ENCODE data around the gene EMILIN1.

Gene EMILIN1

GRCh38 chr2:27054721-27055120, 23.7 kb upstream of the EMILIN1 start:
- ATAC-seq: no peak
- TF ChIP-seq ZFP30 (CRISPR knock-in tag; IDR thresholded peaks at IDR 0.05) (no peak), GLIS3 (CRISPR knock-in tag; IDR thresholded peaks at IDR 0.05) (no peak), ZNF8 (CRISPR knock-in tag; IDR thresholded peaks at IDR 0.05) (no peak), ISL1 (CRISPR knock-in tag; IDR thresholded peaks at IDR 0.05) (no peak), SNAI2 (CRISPR knock-in tag; IDR thresholded peaks at IDR 0.05) (no peak), ARNTL (CRISPR knock-in tag; IDR thresholded peaks at IDR 0.05; ENCODE audit: borderline replicate concordance, low read depth) (no peak), OSR1 (CRISPR knock-in tag; IDR thresholded peaks at IDR 0.05) (no peak), TOX (CRISPR knock-in tag; IDR thresholded peaks at IDR 0.05; ENCODE audit: borderline replicate concordance) (no peak), ZFP3 (CRISPR knock-in tag; IDR thresholded peaks at IDR 0.05) (no peak), CSDC2 (CRISPR knock-in tag; IDR thresholded peaks at IDR 0.05) (no peak), CREB5 (CRISPR knock-in tag; IDR thresholded peaks at IDR 0.05; ENCODE audit: low read depth) (no peak), POU6F1 (CRISPR knock-in tag; IDR thresholded peaks at IDR 0.05; ENCODE audit: borderline replicate concordance, low read depth) (no peak), ZNF70 (CRISPR knock-in tag; IDR thresholded peaks at IDR 0.05) (no peak), TCF4 (CRISPR knock-in tag; IDR thresholded peaks at IDR 0.05; ENCODE audit: borderline replicate concordance) (no peak), ESRRG (CRISPR knock-in tag; IDR thresholded peaks at IDR 0.05) (no peak), ZNF565 (CRISPR knock-in tag; conservative IDR thresholded peaks at IDR 0.05; ENCODE audit: low read depth) (no peak)
- TF ChIP-seq, protein P1, sequence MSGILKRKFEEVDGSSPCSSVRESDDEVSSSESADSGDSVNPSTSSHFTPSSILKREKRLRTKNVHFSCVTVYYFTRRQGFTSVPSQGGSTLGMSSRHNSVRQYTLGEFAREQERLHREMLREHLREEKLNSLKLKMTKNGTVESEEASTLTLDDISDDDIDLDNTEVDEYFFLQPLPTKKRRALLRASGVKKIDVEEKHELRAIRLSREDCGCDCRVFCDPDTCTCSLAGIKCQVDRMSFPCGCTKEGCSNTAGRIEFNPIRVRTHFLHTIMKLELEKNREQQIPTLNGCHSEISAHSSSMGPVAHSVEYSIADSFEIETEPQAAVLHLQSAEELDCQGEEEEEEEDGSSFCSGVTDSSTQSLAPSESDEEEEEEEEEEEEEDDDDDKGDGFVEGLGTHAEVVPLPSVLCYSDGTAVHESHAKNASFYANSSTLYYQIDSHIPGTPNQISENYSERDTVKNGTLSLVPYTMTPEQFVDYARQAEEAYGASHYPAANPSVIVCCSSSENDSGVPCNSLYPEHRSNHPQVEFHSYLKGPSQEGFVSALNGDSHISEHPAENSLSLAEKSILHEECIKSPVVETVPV (CRISPR knock-in tag; IDR thresholded peaks at IDR 0.05): no peak
- TF ChIP-seq, protein P2, sequence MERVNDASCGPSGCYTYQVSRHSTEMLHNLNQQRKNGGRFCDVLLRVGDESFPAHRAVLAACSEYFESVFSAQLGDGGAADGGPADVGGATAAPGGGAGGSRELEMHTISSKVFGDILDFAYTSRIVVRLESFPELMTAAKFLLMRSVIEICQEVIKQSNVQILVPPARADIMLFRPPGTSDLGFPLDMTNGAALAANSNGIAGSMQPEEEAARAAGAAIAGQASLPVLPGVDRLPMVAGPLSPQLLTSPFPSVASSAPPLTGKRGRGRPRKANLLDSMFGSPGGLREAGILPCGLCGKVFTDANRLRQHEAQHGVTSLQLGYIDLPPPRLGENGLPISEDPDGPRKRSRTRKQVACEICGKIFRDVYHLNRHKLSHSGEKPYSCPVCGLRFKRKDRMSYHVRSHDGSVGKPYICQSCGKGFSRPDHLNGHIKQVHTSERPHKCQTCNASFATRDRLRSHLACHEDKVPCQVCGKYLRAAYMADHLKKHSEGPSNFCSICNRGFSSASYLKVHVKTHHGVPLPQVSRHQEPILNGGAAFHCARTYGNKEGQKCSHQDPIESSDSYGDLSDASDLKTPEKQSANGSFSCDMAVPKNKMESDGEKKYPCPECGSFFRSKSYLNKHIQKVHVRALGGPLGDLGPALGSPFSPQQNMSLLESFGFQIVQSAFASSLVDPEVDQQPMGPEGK (CRISPR knock-in tag; IDR thresholded peaks at IDR 0.05; ENCODE audit: borderline replicate concordance): no peak

DNA sequence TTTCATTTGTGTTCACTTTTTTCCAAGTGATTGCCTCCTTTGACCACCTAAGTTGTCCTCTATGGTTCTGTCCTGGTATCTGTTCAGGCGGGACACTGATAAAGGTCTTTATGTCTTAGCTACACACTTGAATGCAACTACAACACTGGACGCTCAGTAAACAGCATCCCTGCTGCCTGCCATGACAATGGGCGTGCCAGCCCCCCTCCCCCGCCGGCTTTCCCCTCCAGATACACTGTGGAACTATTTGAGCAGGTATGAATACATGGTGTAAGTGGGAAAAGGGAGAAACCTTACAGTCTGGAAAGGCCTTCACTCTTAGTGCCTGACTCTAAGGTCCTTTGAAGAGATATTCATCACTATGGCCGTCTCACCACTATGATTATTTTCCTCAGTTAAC, 21.2 kb upstream of the EMILIN1 start:
- no peak for ATAC-seq
- TF ChIP-seq ZNF8 (CRISPR knock-in tag; IDR thresholded peaks at IDR 0.05) (no peak), ISL1 (CRISPR knock-in tag; IDR thresholded peaks at IDR 0.05) (no peak), OSR1 (CRISPR knock-in tag; IDR thresholded peaks at IDR 0.05) (no peak), PPARA (CRISPR knock-in tag; IDR thresholded peaks at IDR 0.05; ENCODE audit: borderline replicate concordance) (no peak), ARNTL (CRISPR knock-in tag; IDR thresholded peaks at IDR 0.05; ENCODE audit: borderline replicate concordance, low read depth) (no peak), ZNF565 (CRISPR knock-in tag; conservative IDR thresholded peaks at IDR 0.05; ENCODE audit: low read depth) (no peak), GLIS3 (CRISPR knock-in tag; IDR thresholded peaks at IDR 0.05) (no peak), ZFP30 (CRISPR knock-in tag; IDR thresholded peaks at IDR 0.05) (no peak), RARB (CRISPR knock-in tag; IDR thresholded peaks at IDR 0.05) (no peak), ZNF70 (CRISPR knock-in tag; IDR thresholded peaks at IDR 0.05) (no peak)
- TF ChIP-seq, protein P2 (CRISPR knock-in tag; IDR thresholded peaks at IDR 0.05; ENCODE audit: borderline replicate concordance): no peak
- TF ChIP-seq, protein P3, sequence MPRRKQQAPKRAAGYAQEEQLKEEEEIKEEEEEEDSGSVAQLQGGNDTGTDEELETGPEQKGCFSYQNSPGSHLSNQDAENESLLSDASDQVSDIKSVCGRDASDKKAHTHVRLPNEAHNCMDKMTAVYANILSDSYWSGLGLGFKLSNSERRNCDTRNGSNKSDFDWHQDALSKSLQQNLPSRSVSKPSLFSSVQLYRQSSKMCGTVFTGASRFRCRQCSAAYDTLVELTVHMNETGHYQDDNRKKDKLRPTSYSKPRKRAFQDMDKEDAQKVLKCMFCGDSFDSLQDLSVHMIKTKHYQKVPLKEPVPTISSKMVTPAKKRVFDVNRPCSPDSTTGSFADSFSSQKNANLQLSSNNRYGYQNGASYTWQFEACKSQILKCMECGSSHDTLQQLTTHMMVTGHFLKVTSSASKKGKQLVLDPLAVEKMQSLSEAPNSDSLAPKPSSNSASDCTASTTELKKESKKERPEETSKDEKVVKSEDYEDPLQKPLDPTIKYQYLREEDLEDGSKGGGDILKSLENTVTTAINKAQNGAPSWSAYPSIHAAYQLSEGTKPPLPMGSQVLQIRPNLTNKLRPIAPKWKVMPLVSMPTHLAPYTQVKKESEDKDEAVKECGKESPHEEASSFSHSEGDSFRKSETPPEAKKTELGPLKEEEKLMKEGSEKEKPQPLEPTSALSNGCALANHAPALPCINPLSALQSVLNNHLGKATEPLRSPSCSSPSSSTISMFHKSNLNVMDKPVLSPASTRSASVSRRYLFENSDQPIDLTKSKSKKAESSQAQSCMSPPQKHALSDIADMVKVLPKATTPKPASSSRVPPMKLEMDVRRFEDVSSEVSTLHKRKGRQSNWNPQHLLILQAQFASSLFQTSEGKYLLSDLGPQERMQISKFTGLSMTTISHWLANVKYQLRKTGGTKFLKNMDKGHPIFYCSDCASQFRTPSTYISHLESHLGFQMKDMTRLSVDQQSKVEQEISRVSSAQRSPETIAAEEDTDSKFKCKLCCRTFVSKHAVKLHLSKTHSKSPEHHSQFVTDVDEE (CRISPR knock-in tag; IDR thresholded peaks at IDR 0.05): no peak
- TF ChIP-seq, protein P1 (CRISPR knock-in tag; IDR thresholded peaks at IDR 0.05): no peak
